Neural progenitor cell (in vitro differentiated cells): ENCODE measurements around the gene MAST2.

Source experiments
- EZH2 ChIP-seq: fragments of 200-600 bp; sonication (generic); IDR thresholded peaks from 2 replicates; pipeline ENCODE4 v1.6.1; 2017; ENCODE audit warnings: antibody characterized with exemption, mild to moderate bottlenecking, moderate library complexity
- TF ChIP-seq, protein P1 (sequence below): fragments of 200-600 bp; sonication (generic); IDR thresholded peaks from 2 replicates; pipeline ENCODE4 v1.5.1; 2017; ENCODE audit warnings: antibody characterized with exemption, mild to moderate bottlenecking

DNA sequence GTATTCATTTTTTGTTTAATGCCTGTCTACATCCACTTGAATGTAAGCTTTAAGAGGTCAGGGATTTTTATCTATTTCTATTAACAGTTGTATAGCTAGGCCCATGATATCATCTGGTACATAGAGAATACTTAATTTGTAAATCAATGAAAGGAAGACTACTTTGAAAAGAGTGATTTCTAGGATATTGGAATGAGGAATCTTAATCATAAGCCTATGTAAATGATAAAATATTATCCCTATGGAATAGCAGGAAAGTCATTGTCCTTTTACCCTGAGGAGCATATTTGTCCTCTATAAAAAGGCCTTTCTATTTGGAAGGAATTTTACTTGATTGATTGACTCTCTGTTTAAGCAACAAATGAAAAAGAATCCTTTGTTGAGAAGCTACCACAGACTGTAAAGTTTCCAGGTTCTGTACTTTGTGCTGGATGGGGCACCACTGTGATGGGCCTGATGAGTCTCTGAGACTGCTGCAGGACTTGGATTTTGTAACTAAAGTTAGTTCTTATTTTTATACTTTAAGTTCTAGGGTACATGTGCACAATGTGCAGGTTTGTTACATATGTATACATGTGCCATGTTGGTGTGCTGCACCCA is 53.8 kb downstream of the MAST2 start:
- TF ChIP-seq, protein P1, sequence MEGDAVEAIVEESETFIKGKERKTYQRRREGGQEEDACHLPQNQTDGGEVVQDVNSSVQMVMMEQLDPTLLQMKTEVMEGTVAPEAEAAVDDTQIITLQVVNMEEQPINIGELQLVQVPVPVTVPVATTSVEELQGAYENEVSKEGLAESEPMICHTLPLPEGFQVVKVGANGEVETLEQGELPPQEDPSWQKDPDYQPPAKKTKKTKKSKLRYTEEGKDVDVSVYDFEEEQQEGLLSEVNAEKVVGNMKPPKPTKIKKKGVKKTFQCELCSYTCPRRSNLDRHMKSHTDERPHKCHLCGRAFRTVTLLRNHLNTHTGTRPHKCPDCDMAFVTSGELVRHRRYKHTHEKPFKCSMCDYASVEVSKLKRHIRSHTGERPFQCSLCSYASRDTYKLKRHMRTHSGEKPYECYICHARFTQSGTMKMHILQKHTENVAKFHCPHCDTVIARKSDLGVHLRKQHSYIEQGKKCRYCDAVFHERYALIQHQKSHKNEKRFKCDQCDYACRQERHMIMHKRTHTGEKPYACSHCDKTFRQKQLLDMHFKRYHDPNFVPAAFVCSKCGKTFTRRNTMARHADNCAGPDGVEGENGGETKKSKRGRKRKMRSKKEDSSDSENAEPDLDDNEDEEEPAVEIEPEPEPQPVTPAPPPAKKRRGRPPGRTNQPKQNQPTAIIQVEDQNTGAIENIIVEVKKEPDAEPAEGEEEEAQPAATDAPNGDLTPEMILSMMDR: no peak
- no peak for TF ChIP-seq EZH2
